GM18526 (cell line): ENCODE measurements around the gene BLOC1S4.

Experiments
- POLR2A ChIP-seq: IDR thresholded peaks from 3 replicates; pipeline ENCODE4 v1.6.1; 2011; ENCODE audit not compliant: insufficient read length; ENCODE audit errors: extremely low read depth

Gene BLOC1S4

GRCh38 chr4:6758728-6759127 is 42.8 kb downstream of the BLOC1S4 start:
- TF ChIP-seq POLR2A, result no peak

- no peak for TF ChIP-seq POLR2A
Measured at GRCh38 chr4:6760865-6761264, 44.9 kb downstream of the BLOC1S4 start.

DNA sequence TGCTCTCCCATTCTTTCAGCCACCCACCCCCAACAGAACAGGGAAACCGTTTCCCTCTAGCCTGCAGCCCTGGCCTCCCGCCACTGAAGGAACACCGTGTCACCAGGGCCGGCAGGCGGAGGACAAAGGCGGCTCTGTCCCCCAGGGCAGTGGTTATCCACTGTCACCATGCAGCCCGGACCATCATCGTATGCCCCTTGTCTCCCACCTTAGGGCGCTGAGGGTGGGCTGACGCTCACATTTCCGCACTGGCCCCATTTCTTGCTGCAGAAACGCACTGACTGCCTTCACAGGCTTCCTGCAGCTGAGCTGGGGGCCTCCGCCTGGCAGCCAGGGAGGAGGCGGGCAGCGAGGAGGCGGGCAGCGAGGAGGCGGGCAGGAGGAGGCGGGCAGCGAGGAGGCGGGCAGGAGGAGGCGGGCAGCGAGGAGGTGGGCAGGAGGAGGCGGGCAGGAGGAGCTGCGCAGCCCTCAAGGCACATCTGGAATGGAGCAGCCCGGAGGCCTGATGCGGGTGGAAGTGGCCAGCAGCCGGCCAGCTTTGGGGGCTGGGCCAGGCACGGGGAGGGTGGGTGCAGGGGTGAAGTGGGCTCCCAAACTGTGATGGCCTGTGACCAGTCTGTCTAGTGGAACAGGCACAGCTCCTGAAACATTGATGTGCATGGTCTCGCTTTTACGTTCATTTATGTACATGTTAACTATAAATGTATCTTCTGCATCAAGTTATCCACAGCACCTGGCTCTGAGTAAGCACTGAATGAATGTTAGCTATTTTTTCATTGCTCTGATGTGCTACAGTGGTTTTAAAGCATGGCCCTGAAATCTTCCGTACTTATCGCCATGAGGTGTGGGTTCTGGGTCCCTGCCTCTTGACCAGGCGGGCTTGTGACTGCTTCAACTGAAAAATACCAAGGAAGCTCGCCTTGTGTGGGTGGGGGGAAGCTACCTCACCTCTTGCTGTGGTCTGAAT is 46.0 kb downstream of the BLOC1S4 start:
- TF ChIP-seq POLR2A, result no peak

DNA sequence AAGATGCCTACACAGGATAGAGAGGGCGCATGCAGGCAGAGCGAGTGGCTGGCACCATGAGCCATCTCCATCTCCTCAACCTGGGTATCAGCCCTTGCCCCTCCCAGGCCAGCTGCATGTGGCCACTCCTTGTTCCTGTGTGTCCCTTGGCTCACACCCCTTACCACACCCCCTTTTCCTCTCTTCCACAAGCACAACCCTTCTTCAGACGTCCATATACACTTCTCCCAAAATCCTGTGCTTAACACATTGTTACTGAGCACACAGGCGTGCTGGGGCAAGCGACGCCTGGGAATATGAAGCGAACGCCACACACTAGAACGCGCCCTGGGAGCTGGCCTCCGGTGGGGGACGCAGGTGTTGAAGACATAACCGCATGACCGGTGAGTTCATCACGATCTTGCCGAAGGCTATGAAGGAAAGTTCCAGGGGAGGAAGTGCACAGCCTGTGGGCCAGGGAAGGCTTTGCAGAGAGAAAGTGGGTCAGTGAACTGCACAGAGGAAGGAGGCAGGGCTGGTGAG is 47.4 kb downstream of the BLOC1S4 start:
- TF ChIP-seq POLR2A, result no peak

- TF ChIP-seq POLR2A, result no peak
Measured at GRCh38 chr4:6764976-6765620, 49.1 kb downstream of the BLOC1S4 start.

DNA sequence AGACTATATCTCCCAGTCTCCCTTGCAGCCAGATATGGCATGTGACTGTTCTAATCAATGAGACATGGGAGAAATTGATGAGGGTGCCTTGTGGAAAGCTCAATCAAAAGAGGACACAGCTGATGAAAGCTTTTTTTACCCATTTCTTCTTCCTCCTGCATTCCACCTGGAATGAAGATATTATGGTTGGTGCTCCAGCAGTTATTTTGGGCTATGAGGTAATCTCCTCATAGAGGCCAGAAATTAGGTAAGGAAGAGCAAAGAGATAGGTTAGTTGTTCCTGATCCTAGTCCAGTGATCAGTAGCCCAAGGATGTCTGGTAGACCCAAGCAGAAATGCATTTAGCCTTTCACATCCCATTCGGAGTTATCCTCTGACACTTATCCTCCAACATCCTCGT is 49.7 kb downstream of the BLOC1S4 start:
- no peak for TF ChIP-seq POLR2A
